Left cardiac atrium (tissue), 4 donors: ENCODE measurements around the gene ANKRD50. TPM values are rescaled to one million over a fixed set of nuclear protein-coding genes. Genes with fewer than 3 reads are reported as not detected.

Experiments
- ATAC-seq, 2 donors: fragments of 200-7000 bp; cut with Tn5 transposase; one replicate each; pipeline ENCODE4 v1.9.1; 2020; ENCODE audit warnings: mild to moderate bottlenecking in 2 of 2, moderate library complexity in 2 of 2
- DNase-seq: peaks from one replicate; pipeline ENCODE4 v3.0.0-alpha.2; 2020
- intact Hi-C, 2 donors: fragments of 100-400 bp; cut with DNase I; formaldehyde crosslinking; loops; one replicate each; pipeline versions ENCODE4 v1.14.1 to v1.15.1; 2022 to 2023
- total RNA-seq, 2 donors: library from RNA; stranded (reverse); fragmentation: NEBNext Ultra II Directional; extraction: Animal tissue kit (Norgen Biotek cat#: 25700); gene quantifications; one replicate each; pipeline ENCODE4 v1.2.1, GENCODE V29; 2021
- donor health status: DM: no; HTN: yes; CAD: no.
- donor health status: DM: no; HTN: yes; CAD: no; lungs with severe emphysema.
- donor health status: DM: yes; HTN: yes; CAD: no.
- donor health status: Dilated cardiomyopathy.

ANKRD50 gene
- total RNA-seq, 2 donors from 2014 or later, result 6.8 to 11.0 TPM

- peak; percentile 22 for DNase-seq
- ATAC-seq, result no peak
- intact Hi-C loops, result no loop called here
These were observed 70.7 kb downstream of the ANKRD50 start for GRCh38 chr4:124641715-124642381.

- ATAC-seq, result no peak
- DNase-seq, result no peak
- intact Hi-C loops, result no loop called here
These were observed 72.4 kb downstream of the ANKRD50 start for GRCh38 chr4:124640022-124640730.

GRCh38 chr4:124637321-124637720 is 75.2 kb downstream of the ANKRD50 start:
- intact Hi-C loops, result no loop called here
- ATAC-seq (no peak), DNase-seq (no peak)

GRCh38 chr4:124636788-124637187 is 75.7 kb downstream of the ANKRD50 start:
- ATAC-seq (no peak), DNase-seq (no peak)
- intact Hi-C loops, result no loop called here

GRCh38 chr4:124635331-124635730 is 77.2 kb downstream of the ANKRD50 start:
- ATAC-seq, result no peak

GRCh38 chr4:124633285-124633941 is 79.1 kb downstream of the ANKRD50 start:
- ATAC-seq (no peak), DNase-seq (no peak)
- intact Hi-C loops, result no loop called here

More at GRCh38 chr4:124635331-124635730, 77.2 kb downstream of the ANKRD50 start:
- intact Hi-C loops, result no loop called here
- DNase-seq, result no peak

GRCh38 chr4:124632439-124632838 is 80.1 kb downstream of the ANKRD50 start:
- ATAC-seq, result no peak
- no peak for DNase-seq
- intact Hi-C loops, result no loop called here

GRCh38 chr4:124631760-124632159 is 80.8 kb downstream of the ANKRD50 start:
- ATAC-seq (peak; percentile 50 to 97), DNase-seq (peak; percentile 64)
- intact Hi-C loops, result no loop called here

- no peak for DNase-seq
- no peak for ATAC-seq
- intact Hi-C loops, result no loop called here
These were observed 82.9 kb downstream of the ANKRD50 start for GRCh38 chr4:124629681-124630080.
